HG03196 (cell line): ENCODE data around the gene KCTD17.
"Not testable (repeated sequence)": the region's sequence is repeated elsewhere in the genome, so short reads cannot be mapped to it uniquely, and the experiment has no call there.

Experiments
- ATAC-seq: cut with Tn5 transposase; IDR thresholded peaks from one replicate; pipeline ENCODE4 v1.9.1; 2021; ENCODE audit not compliant: unreplicated experiment

KCTD17 gene

DNA sequence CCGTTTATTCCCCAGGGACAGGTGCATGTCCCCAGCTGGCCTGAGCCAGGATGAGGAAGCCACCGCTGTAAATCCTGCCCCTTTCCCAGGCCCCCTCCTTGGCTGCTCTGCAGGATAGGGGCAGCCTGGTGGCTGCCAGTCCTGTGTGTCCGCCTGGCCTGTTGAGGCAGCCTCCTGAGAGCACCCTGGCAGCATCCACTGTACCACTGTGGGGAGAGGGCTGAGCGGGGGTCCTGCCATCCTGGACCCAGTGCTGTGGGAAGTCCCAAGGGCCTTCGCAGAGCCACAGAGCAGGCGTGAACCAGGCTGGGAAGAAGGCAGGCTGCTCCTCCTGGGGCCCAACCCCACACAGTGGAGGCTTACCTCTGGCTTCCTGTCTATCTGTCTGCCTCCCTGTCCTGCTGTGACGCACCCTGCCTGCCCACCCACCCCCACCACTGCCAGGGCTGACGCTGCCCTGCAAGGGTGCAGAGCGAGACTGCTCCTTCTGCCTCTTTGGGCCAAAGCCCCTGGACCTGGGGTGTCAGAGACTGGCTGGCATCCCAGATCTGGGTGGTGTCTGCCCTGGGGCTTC lies 8.4 kb downstream of the KCTD17 start:
- no peak for ATAC-seq

DNA sequence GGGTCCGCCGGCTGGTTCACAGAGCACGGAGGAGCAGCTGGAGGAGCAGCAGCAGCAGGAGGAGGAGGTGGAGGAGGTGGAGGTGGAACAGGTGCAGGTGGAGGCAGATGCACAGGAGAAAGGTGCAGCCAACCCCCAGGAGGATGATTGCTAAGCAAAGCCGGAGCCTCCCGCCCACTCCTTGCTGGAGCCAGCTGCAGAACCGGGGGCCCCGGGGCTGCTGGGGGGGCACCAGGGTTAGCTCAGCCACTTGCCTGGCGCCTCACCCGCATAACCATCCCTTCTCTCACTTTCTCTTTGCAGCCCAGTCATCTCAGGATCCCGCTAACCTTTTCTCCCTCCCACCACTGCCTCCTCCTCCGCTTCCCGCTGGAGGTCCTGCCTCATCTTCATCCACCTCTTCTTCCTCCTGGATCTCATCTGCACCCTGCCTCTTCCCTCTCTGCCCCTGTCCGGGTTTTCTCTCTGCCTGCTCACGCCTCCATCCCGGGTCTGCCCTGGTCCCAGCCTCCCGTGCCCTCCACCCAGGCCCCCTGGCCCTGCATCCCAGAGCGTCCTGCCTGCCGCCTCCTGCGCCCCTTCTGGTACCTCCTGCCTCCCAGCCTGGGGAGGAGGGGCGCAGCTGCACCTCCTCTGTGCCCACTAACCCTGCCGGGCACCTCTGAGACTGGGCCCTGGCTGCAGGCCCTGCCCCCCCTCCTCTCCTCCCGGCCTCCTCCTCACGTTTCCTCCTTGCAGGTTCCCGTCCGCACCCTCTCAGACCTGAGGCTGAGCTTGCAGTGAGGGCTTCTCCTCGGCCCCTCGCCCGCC lies 9.5 kb downstream of the KCTD17 start:
- ATAC-seq, result no peak

DNA sequence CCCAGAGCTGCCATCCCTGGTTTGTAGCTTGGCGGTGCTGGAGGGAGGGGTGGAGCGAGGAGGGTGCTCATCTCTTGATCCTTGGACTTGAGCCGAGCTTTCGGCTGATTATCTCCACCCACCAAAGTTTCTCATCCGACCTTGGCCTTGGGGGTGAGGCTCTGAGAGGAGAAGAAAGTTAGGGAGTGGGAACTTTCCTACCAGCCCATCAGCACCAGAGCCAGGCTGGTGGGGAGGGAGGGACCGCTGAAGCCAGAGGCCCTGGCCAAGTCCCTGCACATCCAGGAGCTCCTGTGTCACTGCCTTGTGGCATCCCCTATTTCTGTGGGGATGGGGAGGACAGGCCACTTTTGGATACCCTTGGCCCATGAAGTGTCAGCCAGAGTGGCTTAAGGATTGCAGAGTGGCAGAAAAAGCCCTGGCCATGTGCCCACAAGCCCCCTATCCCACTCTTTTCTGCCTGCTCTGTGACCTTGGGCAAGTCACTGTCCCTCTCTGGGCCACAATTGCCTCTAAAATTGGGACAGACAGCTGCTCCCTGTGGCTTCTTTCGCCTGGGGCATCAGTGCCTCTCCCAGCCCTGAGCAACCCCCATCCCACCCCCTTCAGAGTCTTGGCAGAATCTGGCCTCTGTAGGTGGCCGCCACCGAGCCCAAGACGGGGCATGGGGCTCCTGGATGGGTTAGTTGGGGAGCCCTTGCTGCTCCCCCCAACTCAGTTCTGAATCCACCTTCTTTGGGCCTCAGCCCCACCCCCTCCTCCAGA lies 10.3 kb downstream of the KCTD17 start:
- ATAC-seq, result no peak

DNA sequence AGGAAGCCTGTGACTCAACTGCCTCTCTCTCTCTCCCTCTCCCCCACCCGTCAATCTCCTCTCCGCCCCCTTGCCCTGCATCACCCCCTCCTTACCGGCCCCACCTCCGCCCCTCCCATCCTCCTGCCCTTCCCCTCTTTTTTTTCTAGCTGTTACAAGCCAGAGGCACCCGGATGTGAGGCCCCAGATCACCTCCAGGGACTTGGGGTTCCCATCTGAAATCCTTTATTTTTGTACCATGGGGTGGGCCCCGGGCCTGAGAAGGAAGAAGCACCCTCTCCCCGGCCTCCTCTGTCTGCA lies 10.8 kb downstream of the KCTD17 start:
- no peak for ATAC-seq

DNA sequence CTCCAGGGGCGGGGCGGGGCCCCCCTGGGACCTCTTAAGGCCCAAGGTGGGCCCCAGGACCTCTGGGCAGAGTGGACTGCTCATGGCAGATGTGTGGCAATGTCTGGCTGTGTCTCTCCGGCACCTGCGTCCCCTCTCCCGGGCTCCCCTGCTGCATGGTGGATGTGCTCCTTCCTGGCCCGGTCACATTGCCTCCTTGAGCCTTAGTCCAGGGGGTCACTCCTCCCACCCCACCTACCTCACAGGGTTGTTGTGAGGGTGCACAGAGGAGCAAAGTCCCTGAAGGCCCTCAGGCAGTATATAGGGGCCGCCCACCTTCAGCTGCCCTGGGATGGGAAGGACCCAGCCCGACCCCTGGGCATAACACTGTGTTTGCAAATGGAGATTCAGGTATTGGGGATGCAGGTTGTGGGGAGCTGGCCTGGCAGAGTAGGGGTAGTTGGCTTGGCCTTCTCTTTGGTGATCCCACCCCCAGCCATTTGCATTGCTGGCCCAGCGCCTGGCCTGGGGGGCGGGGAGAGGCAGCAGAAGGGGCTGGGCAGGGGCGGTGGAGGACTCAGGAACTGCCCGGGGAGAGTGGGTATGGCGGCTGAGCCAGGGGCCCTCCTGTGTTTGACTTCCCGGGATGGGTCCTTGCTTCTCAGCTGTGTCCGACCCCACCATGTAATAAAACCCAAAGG lies 11.3 kb downstream of the KCTD17 start:
- no peak for ATAC-seq

DNA sequence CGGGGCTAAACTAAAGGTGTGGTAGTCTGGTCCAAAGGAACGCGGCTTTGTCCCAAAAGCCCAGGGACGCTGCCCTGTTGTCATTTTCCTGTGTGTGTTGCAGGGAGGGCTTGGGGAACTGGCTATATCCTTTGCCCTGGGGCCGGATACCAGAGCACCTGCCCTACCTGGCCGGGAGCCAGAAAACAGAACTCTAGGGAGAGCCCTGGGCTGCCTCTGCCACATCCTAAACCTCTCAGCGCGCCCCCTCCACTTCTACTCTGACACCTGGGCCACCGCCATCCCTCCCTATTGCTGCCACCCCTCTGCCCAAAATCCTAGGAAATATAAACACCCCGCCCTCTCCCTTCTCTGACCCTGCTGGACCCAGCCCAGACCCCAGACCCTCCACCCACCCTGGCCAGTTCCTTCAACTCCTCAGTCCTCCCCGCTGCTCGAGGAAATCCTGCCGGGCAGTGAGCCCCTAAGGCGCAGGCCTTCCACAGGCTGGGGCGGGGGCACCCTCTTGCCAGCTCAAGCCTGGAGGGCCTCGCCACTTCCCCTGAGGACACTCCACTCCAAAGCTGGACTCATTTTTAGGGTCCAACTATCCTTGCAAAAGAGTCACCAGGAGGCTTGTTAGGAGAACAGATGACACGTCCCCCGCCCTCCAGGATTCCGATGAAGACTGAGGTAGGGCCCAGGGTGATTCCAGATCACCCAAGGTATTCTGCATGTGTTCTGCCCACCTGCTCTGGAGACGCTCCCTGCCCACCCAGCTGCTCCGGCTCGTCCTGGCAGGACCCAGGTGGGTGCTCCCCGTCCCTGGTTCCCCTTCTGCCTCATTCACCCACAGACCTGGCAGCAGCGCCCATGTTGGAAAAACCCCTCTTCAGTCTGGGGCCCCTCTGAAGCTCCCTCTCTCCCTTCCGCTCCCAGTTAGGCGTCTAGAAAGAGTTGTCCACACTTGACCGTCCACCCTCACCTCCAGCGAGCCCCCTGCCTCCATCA lies 12.2 kb downstream of the KCTD17 start:
- ATAC-seq, result no peak

DNA sequence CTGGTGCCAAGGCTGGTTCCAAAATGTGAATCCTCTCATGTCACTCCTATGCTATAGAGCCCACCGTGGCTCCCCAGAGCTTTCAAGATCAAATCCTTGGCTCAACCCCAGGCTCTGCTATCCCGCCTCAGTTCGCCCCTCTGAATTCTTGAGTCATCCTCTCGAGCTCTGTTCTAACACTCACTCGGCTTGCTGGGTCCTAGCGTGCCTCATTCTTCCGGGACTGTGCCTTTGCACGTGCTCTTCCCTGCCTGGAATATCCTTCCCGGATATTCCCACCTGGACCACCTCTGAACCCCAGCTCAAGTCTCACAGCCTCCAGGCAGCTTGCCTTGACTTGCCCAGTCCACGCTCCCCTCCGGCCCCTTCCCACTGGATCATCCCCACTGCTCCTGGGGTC lies 13.0 kb downstream of the KCTD17 start:
- no peak for ATAC-seq

DNA sequence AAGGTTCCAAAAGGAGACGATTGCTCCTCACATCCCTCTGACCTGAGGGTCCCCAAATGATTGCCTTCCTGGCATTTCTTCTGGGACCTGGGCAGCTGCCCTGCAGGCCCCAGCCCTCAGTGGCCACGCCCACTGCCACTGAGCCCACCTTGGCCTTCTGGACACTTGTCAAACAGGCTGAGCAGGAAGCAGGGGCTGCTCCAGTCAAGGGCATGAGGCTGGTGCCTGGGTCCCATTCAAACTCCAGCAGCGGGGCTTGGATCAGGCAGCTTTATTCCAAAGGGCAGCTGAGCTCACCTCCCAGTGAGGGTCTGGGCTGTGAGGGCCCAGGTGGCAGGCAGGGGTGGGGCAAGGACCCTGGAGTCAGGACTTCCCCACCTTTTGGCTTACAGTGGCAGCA lies 13.6 kb downstream of the KCTD17 start:
- ATAC-seq, result no peak

DNA sequence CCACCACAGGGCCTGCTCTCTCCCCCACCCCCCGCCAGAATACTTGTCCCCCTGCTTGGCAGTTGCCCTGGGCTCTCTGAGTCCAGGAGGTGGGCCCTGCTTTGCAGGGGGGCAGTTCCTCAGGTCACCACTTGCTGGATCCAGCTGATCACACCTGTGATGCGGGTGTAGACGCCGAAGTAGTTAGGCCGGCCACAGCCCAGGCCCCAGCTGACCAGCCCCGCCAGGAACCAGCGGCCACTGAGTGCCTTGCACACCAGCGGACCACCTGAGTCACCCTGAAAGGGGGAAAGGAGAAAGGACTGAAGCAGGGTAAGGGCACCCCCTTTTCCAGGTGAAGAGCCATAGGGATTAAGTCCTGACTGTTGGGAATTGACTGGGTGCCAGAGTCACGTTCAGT lies 14.4 kb downstream of the KCTD17 start:
- no peak for ATAC-seq

DNA sequence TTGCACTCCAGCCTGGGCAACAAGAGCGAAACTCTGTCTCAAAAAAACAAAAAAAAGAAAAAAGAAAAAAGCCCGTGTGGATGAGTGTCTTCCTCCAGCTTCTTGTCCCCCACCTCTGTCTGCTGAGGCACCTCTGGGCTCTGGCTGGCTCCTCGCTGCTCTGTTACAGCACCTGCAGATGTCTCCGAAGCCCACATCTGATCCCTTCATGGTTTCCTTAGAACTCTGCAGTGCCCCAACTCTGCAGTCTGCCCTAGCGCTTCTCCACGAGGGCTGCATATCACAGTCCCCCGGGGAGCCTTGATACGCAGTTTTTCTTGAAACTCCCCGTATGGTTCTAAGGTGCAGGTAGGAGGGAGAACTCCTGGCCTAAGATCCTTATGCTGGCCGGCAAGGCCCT lies 15.9 kb downstream of the KCTD17 start:
- no peak for ATAC-seq

DNA sequence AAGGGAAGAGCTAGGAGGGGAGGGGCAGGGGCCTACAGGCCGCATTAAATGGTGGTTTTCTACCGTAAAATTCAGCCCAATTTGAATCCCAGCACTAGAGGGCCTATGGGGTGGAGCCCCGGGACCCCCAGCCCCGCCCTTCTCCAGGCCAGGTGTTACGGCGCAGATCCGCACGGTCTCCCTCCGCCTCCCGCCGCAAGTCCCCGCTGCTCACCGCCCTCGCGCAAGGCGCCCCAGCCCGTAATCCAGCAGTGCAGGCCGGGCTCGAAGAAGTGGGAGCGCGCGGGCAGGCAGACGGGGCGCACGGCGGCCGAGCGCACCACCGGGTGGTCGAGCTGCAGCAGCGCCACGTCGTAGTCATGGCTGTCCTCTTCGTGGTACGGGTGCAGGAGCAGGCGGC lies 17.3 kb downstream of the KCTD17 start:
- ATAC-seq, result no peak

DNA sequence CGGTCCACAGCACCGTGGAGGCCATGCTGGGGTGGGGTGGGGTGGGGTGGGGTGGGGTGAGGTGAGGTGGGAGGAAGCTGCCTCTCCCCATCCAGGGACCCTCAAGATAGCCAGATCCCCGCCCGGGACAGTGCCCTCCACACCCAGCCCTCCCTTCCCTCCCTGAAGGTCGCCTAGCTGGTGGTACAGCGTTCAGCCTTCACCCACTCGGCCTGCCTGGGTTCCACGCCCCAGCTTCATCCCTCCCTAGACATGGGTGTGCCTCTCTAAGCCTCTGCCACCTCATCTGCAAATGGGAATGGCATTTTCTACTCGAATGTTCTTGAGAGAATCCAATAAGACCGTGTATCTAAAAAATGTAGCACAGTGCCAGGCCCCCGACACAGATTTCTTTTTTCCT lies 17.8 kb downstream of the KCTD17 start:
- no peak for ATAC-seq

DNA sequence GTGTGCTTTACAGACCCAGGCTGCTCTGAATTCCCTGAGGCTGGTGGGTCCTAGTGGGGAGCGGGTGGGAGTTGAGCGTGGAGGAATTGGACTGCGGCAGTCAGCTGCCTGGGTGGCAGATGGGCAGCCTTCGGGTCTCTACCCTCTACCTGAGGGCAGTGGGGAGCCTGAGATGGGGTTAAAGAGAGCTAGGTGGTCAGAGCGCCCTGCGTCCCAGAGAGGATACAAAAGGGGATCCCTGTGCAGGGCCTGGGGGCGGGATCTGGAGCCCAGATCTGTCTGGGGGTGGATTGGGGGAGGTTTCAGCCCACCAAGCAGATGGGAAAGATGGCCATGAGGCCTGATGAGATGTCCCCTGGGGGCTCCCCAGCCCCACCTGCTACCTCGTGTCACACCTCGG lies 18.2 kb downstream of the KCTD17 start:
- no peak for ATAC-seq

DNA sequence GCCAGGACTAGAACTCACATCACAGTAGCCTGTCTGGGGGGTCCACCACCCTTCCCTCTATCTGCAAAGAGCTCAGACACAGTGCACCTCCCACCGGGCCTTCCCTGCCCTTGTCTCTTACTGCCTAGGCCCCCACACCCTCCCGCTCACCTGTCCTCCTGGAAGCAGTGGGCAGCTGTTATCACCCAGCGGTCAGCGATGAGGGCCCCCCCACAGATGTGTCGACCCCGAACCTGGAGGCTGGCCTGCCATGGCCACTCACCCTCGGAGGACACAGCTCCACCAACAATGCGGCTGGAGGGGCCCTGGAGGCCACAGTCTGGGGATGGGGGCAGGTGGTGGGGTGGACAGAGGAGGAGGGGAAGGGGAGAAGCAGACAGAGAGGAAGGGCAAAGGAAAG lies 18.8 kb downstream of the KCTD17 start:
- no peak for ATAC-seq

DNA sequence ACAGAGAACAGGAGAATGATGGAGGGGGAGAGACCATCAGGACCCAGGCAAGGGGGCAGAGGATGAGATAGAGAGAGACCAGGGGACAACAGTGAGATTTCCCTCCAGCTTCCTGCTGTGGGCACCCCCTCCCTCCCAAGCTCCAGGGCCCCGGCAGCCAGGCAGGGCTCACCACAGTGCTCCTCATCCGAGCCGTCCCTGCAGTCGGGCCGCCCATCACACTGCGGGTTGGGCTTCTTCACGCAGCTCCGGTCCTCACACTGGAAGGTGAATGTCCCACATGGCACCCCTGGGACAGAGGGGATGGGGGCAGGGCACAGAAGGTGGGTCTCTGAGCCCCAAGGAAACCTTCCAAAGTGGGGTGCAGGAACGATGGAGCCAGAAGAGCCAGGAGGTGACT lies 19.2 kb downstream of the KCTD17 start:
- ATAC-seq, result no peak

DNA sequence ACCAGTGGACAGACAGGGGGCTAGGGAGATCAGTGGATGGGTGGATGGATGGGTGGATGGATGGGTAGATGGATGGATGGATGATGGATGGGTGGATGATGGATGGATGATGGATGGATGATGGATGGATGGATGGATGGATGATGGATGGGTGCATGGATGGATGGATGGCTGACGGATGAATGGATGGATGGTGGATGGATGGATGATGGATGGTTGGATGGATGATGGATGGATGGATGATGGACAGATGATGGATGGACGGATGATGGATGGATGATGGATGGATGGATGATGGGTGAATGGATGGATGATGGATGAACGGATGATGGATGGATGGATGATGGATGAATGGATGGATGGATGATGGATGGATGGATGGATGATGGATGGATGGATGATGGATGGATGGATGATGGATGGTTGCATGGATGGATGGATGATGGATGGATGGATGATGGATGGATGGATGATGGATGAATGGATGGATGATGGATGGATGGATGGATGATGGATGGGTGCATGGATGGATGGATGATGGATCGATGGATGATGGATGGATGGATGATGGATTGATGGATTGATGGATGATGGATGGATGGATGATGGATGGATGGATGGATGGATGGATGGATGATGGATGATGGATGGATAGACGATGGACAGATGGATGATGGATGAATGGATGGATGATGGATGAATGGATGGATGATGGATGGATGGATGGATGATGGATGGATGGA lies 20.5 kb downstream of the KCTD17 start:
- ATAC-seq, result not testable (repeated sequence)

DNA sequence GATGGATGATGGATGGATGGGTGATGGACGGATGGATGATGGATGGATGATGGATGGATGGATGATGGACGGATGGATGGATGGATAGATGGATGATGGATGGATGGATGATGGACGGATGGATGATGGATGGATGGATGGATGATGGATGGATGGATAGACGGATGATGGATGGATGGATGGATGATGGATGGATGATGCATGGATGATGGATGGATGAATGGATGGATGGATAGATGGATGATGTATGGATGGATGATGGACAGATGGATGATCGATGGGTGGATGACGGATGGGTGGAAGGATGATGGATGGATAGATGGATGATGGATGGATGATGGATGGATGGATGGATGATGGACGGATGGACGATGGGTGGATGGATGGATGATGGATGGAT lies 21.1 kb downstream of the KCTD17 start:
- ATAC-seq, result no peak

DNA sequence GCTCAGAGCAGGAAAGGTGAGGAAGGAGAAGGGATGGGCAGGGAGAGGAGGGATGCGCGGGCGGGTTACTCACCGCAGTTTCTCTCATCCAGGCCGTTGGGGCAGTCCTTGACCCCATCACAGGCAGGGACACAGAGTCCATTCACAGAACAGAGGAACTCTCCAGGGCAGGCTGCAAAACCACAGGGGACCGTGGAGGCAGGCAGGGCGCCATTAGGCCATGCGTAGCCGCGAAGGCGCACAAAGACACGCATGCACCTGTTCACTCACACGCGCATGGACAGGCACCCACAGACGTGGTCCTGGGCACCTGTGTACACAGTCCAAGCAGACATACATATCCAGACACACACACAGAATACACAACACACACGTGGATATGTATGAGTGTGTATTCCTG lies 23.0 kb downstream of the KCTD17 start:
- no peak for ATAC-seq

DNA sequence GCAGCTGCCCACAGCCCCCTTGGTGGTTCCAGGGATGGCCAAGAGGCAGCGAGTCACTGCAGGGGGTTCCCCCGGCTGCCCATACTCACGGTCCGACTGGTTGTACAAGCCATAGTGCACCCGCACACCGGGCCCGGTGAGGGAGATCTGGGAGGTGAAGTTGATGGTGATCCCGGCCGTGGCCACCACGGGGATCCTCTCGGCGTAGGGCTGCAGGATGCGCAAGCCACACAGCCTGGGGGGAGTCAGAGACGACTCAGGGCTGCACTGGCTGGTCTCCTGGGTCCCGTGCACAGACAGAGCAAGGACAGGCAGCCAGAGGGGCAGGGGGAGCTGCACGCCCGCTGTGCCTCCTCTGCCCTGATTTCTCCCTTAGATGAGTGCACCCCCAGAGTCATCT lies 23.5 kb downstream of the KCTD17 start:
- no peak for ATAC-seq

DNA sequence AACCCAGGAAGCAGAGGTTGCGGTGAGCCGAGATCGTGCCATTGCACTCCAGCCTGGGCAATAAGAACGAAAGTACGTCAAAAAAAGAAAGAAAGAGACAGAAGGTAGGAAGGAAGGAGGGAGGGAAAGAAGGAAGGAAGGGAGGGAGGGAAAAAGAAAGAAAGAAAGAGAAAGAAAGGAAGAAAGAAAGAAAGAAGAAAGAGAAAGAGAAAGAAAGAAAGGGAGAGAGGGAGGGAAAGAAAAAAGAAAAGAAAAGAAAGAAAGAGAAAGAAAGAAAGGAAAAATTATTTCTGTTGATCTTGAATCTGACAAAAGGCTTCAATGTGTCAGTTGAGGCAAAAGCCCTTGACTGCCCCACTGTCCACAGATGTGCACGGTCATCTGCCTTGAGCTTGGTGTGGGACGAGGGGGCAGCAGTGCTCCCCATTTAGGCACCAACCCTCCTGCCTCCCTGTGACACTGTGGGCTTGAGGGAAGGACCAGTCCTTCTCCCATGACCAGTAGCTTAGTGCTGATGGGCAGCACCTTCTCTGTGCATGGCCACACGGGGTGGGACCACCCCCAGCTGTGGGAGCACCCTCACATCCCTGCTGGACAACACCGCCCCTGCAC lies 24.4 kb downstream of the KCTD17 start:
- no peak for ATAC-seq
